Fibroblast of lung (primary cell): ENCODE data around the gene NRTN. TPM values are rescaled to one million over a fixed set of nuclear protein-coding genes. Genes with fewer than 3 reads are reported as not detected.
"Not testable (repeated sequence)": the region's sequence is repeated elsewhere in the genome, so short reads cannot be mapped to it uniquely, and the experiment has no call there.

Source experiments
- DNase-seq, 2 donors: peaks; one replicate each; pipeline versions ENCODE4 v3.0.0 to v3.0.0-alpha.2; 2010; ENCODE audit warnings: low read depth in 2 of 2
- H2AFZ ChIP-seq: 2 replicates; pipeline ENCODE4 v1.5.1; 2012; ENCODE audit warnings: low read length, control low read depth, inconsistent platforms
- H3K27ac ChIP-seq: 2 replicates; pipeline ENCODE4 v1.5.1; 2011; ENCODE audit warnings: low read length, control low read depth; ENCODE audit not compliant: insufficient read depth
- H3K27me3 ChIP-seq: 2 replicates; pipeline ENCODE4 v1.5.1; 2011; ENCODE audit warnings: mild to moderate bottlenecking, low read length; ENCODE audit not compliant: control insufficient read depth, insufficient read depth
- H3K36me3 ChIP-seq: 2 replicates; pipeline ENCODE4 v1.5.1; 2011; ENCODE audit warnings: low read length; ENCODE audit not compliant: control insufficient read depth, insufficient read depth
- H3K4me1 ChIP-seq: 2 replicates; pipeline ENCODE4 v1.5.1; 2011; ENCODE audit warnings: low read length; ENCODE audit not compliant: control insufficient read depth, insufficient read depth; ENCODE audit errors: extremely low read depth
- H3K4me2 ChIP-seq: 2 replicates; pipeline ENCODE4 v1.5.1; 2011; ENCODE audit warnings: low read length, control low read depth; ENCODE audit not compliant: insufficient read depth; ENCODE audit errors: extremely low read depth
- H3K4me3 ChIP-seq, 4 experiments: fragments of 200-600 bp in 1 of 4; sonication (generic) in 1 of 4; replicated peaks in 1 of 4; 2 replicates each; pipeline ENCODE4 v1.5.1; 2011 to 2016; ENCODE audit warnings: low read length in 4 of 4, low read depth in 3 of 4, mild to moderate bottlenecking in 3 of 4, control low read depth in 2 of 4, inconsistent platforms in 1 of 4, mixed read lengths in 1 of 4; ENCODE audit not compliant: insufficient read depth in 1 of 4; ENCODE audit errors: control extremely low read depth in 1 of 4
- H3K79me2 ChIP-seq: 2 replicates; pipeline ENCODE4 v1.5.1; 2012; ENCODE audit warnings: mild to moderate bottlenecking, low read length, inconsistent platforms; ENCODE audit not compliant: control insufficient read depth, insufficient read depth
- H3K9ac ChIP-seq: 2 replicates; pipeline ENCODE4 v1.5.1; 2011; ENCODE audit warnings: mild to moderate bottlenecking, low read length, control low read depth; ENCODE audit not compliant: insufficient read depth
- H3K9me3 ChIP-seq: 2 replicates; pipeline ENCODE4 v1.5.1; 2012; ENCODE audit warnings: low read depth, low read length; ENCODE audit not compliant: control insufficient read depth, insufficient read depth
- H4K20me1 ChIP-seq: 2 replicates; pipeline ENCODE4 v1.5.1; 2011; ENCODE audit warnings: low read length; ENCODE audit not compliant: control insufficient read depth, insufficient read depth; ENCODE audit errors: extremely low read depth
- EZH2 ChIP-seq: IDR thresholded peaks from 2 replicates; pipeline ENCODE4 v1.5.1; 2012; ENCODE audit warnings: low read length, control low read depth, mild to moderate bottlenecking; ENCODE audit errors: missing control alignments
- polyA plus RNA-seq, 2 donors: library from polyadenylated mRNA; depleted of rRNA in 1 of 2; stranded (reverse) in 1 of 2; unstranded in 1 of 2; fragments of >200 nt; gene quantifications; 2 replicates each; pipeline ENCODE4 v1.2.1, GENCODE V29; 2011 to 2012; ENCODE audit warnings: missing spikeins in 1 of 2
- total RNA-seq: library from RNA; depleted of rRNA; stranded (reverse); fragments of >200 nt; gene quantifications from 2 replicates; pipeline ENCODE4 v1.2.1, GENCODE V29; 2014
- TF ChIP-seq, protein P1 (sequence below), 2 donors: IDR thresholded peaks in 1 of 2; conservative IDR thresholded peaks in 1 of 2; 1 replicate in 1 of 2; 2 replicates in 1 of 2; pipeline ENCODE4 v1.5.1; 2011 to 2012; ENCODE audit warnings: low read length in 2 of 2, control low read depth in 1 of 2, inconsistent platforms in 1 of 2, low read depth in 1 of 2, mild to moderate bottlenecking in 1 of 2

NRTN gene
- total and polyA plus RNA-seq, 2 donors (not counting 1 experiment from before 2014, with no cell fraction given): 0.11 to 0.50 TPM

DNA sequence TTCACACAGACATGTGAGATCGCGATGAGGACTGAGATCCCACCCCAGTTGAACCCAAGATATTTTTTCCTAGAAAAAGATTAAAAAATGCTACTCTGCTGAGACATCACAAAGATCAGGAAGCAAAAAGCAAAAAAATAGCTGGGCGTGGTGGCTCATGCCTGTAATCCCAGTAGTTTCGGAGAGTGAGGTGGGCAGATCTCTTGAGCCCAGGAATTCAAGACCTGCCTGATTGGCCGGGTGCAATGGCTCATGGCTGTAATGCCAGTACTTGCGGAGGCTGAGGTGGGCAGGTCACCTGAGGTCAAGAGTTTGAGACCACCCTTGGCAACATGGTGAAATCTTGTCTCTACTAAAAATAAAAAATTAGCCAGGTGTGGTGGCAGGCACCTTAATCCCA is 45.3 kb downstream of the NRTN start:
- Histone ChIP-seq H3K27me3 (peaks cover 5% of the 10 kb centered on the region), H3K79me2 (no peaks in the 10 kb centered on the region), H3K4me3 (no peak overlapping the region), H4K20me1 (no peaks in the 10 kb centered on the region), H3K4me2 (no peak overlapping the region), H3K4me1 (no peaks in the 10 kb centered on the region), H3K9ac (no peak overlapping the region), H2AFZ (no peak overlapping the region), H3K9me3 (no peaks in the 10 kb centered on the region), H3K27ac (no peak overlapping the region), H3K36me3 (no peaks in the 10 kb centered on the region)
- TF ChIP-seq, protein P1, sequence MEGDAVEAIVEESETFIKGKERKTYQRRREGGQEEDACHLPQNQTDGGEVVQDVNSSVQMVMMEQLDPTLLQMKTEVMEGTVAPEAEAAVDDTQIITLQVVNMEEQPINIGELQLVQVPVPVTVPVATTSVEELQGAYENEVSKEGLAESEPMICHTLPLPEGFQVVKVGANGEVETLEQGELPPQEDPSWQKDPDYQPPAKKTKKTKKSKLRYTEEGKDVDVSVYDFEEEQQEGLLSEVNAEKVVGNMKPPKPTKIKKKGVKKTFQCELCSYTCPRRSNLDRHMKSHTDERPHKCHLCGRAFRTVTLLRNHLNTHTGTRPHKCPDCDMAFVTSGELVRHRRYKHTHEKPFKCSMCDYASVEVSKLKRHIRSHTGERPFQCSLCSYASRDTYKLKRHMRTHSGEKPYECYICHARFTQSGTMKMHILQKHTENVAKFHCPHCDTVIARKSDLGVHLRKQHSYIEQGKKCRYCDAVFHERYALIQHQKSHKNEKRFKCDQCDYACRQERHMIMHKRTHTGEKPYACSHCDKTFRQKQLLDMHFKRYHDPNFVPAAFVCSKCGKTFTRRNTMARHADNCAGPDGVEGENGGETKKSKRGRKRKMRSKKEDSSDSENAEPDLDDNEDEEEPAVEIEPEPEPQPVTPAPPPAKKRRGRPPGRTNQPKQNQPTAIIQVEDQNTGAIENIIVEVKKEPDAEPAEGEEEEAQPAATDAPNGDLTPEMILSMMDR (conservative IDR thresholded peaks at IDR 0.05 in 1 of 2, IDR thresholded peaks at IDR 0.05 in 1 of 2; ENCODE audit: low read depth in 1 of 2, low read length in 2 of 2): no peak
- no peak for TF ChIP-seq EZH2
- DNase-seq: no peak

DNA sequence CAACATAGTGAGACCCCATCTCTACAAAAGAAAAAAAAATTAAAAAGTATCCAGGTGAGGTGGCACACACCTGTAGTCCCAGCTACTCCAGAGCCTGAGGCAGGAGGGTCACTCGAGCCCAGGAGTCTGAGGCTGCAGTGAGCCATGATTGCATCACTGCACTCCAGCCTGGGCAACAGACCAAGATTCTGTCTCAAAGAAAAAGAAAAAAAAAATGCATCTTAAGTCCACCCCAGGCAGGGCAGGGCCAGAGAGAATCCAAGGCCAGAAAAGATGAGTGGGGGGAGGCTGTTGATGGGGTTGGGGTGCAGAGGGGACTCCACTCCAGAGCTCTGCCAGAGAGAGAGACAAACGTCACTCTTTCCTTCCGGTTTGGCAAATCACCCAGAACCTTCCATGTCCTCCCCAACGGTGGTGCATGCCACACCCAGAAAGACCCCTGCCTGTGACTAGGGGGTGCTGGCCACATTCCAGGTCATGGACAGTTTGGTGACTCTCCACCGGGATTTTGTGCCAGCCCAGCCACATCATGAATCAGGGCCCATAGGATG is 46.0 kb downstream of the NRTN start:
- Histone ChIP-seq H3K4me2 (no peak overlapping the region), H3K27me3 (peaks cover 5% of the 10 kb centered on the region), H3K4me3 (no peak overlapping the region), H4K20me1 (no peaks in the 10 kb centered on the region), H2AFZ (no peak overlapping the region), H3K9me3 (no peaks in the 10 kb centered on the region), H3K9ac (no peak overlapping the region), H3K4me1 (no peaks in the 10 kb centered on the region), H3K27ac (no peak overlapping the region), H3K79me2 (no peaks in the 10 kb centered on the region), H3K36me3 (no peaks in the 10 kb centered on the region)
- no peak for TF ChIP-seq EZH2
- TF ChIP-seq, protein P1 (conservative IDR thresholded peaks at IDR 0.05 in 1 of 2, IDR thresholded peaks at IDR 0.05 in 1 of 2; ENCODE audit: low read depth in 1 of 2, low read length in 2 of 2): no peak
- peak; percentile 61 to 71 for DNase-seq

DNA sequence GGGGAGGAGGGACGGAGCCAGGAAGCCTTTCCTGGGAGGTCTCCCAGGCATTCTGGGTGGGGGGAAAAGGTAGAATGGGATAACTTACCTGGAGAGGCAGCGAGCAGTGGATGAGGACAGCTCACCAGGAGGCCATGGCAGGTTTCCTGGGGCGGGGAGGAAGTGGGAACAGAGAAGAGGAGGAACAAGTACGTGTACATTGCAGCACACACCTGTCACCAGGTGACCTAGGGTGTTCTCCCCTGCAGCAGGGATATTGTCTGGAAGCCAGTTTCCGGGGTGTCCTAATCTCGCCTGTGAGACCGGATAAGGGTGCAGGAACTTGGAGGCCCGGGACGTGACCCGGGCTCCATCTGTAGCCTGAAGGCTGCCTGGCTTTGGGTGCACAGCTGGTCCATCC is 46.4 kb downstream of the NRTN start, which contains the start of gene FUT3:
FUT3 (minus strand) TSS at position 148 of the 400 bp plus-strand sequence.
- no peak within 1 kb of the TSS for H3K9ac ChIP-seq
- H3K4me3 ChIP-seq: no peak within 1 kb of the TSS
- no peak within 1 kb of the TSS for H3K27ac ChIP-seq
- no peak within 1 kb of the TSS for H3K4me2 ChIP-seq
- H3K36me3 ChIP-seq: no peaks in the 10 kb centered on the region
- no peaks in the 10 kb centered on the region for H3K9me3 ChIP-seq
- no peak for TF ChIP-seq EZH2
- TF ChIP-seq, protein P1 (conservative IDR thresholded peaks at IDR 0.05 in 1 of 2, IDR thresholded peaks at IDR 0.05 in 1 of 2; ENCODE audit: low read depth in 1 of 2, low read length in 2 of 2): no peak
- no peak for DNase-seq
- H4K20me1 ChIP-seq: no peaks in the 10 kb centered on the region
- no peaks in the 10 kb centered on the region for H3K4me1 ChIP-seq
- H3K27me3 ChIP-seq: peaks cover 8% of the 10 kb centered on the region
- H2AFZ ChIP-seq: no peak within 1 kb of the TSS
- H3K79me2 ChIP-seq: no peaks in the 10 kb centered on the region

DNA sequence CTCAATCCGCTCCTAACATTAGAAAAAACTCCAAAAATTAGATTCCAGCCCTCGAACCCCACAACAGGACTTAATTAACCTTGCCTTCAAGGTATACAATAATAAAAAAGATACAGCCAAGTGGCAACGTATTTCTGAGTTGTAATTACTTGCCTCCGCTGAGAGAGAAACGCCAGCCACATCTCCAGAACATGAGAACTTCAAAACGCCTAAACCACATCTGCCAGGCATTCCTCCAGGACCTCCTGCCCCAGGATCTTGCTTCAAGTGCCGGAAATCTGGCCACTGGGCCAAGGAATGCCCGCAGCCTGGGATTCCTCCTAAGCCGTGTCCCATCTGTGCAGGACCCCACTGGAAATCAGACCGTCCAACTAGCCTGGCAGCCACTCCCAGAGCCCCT is 49.3 kb downstream of the NRTN start:
- H3K27ac ChIP-seq, H3K79me2 ChIP-seq, H2AFZ ChIP-seq, H3K9ac ChIP-seq, H3K4me3 ChIP-seq, H3K9me3 ChIP-seq, H3K4me2 ChIP-seq, H3K36me3 ChIP-seq, H4K20me1 ChIP-seq, DNase-seq, H3K4me1 ChIP-seq, H3K27me3 ChIP-seq: not testable (repeated sequence)

DNA sequence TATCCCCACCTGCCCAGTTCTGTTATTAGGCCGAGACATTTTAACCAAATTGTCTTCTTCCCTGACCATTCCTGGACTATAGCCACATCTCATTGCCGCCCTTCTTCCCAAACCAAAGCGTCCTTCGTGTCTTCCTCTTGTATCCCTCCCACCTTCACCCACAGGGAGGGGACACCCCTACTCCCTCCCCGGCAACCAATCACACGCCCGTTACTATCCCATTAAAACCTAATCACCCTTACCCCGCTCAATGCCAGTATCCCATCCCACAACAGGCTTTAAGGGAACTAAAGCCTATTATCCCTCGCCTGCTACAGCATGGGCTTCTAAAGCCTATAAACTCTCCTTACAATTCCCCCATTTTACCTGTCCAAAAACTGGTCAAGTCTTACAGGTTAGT is 50.3 kb downstream of the NRTN start:
- not testable (repeated sequence) for H3K4me1 ChIP-seq, H3K9me3 ChIP-seq, H4K20me1 ChIP-seq, H3K79me2 ChIP-seq, H3K36me3 ChIP-seq, H3K27ac ChIP-seq, DNase-seq, H3K4me2 ChIP-seq, H3K4me3 ChIP-seq, H3K27me3 ChIP-seq, H2AFZ ChIP-seq, H3K9ac ChIP-seq
